ENCODE data around the gene RNF220. TPM values are rescaled to one million over a fixed set of nuclear protein-coding genes. Genes with fewer than 3 reads are reported as not detected.

RNF220 gene
- total and polyA plus RNA-seq, 2 of the 4 experiments (the other 2 are of a cell fraction) = 71.8 to 77.1 TPM

GRCh38 chr1:44519035-44519676 is 114.1 kb downstream of the RNF220 start:
- no peak overlapping the region for H4K8ac ChIP-seq (ENCODE audit: low read depth in 2 of 2, low read length in 2 of 2)
- no peak overlapping the region for H2BK15ac ChIP-seq (ENCODE audit: low read depth, low read length)
- no peaks in the 10 kb centered on the region for H3K9me1 ChIP-seq (ENCODE audit: insufficient read depth, low read length)
- H4K20me1 ChIP-seq (ENCODE audit: insufficient read depth, low read length) = no peaks in the 10 kb centered on the region
- H3K4me1 ChIP-seq (ENCODE audit: control insufficient read depth, insufficient read depth, low read length) = no peaks in the 10 kb centered on the region
- no peak overlapping the region for H3K23ac ChIP-seq (ENCODE audit: low read depth, low read length)
- no peak overlapping the region for H3K9ac ChIP-seq (ENCODE audit: low read depth, low read length)
- no peak overlapping the region for H3K14ac ChIP-seq (replicated peaks; ENCODE audit: low read depth, low read length)
- H2AK5ac ChIP-seq (ENCODE audit: low read depth, low read length) = no peak overlapping the region
- intact Hi-C loops (cut with micrococcal nuclease) = no loop called here
- H3K4ac ChIP-seq (ENCODE audit: low read depth, low read length) = no peak overlapping the region
- 50% methylated on average over 1 of the region's 7 CpGs; no CpG with 5 or more reads in 1 of the 2 experiments for WGBS, 2 experiments (ENCODE audit: extremely low coverage in 2 of 2, insufficient read length in 1 of 2)
- H2BK120ac ChIP-seq (ENCODE audit: low read depth, low read length) = no peak overlapping the region
- DNase-seq = no peak
- TF ChIP-seq RAD21 (IDR thresholded peaks at IDR 0.05; ENCODE audit: low read length) (no peak), MAZ (IDR thresholded peaks at IDR 0.05; ENCODE audit: borderline replicate concordance, low read depth, low read length) (no peak), POLR2A (IDR thresholded peaks at IDR 0.05; ENCODE audit: low read depth, low read length) (no peak), CEBPB (IDR thresholded peaks at IDR 0.05; ENCODE audit: low read depth, low read length) (no peak), USF2 (IDR thresholded peaks at IDR 0.05; ENCODE audit: low read depth, low read length) (no peak), RFX5 (IDR thresholded peaks at IDR 0.05; ENCODE audit: low read depth, low read length) (no peak), NFE2L2 (IDR thresholded peaks at IDR 0.05; ENCODE audit: low read depth, low read length) (no peak), CHD1 (IDR thresholded peaks at IDR 0.05; ENCODE audit: low read depth, low read length) (no peak), BHLHE40 (IDR thresholded peaks at IDR 0.05; ENCODE audit: low read depth, low read length) (no peak), RCOR1 (IDR thresholded peaks at IDR 0.05; ENCODE audit: insufficient replicate concordance, low read length) (no peak)
- H4K5ac ChIP-seq (ENCODE audit: low read depth, low read length) = no peak overlapping the region
- no peaks in the 10 kb centered on the region for H3K36me3 ChIP-seq (ENCODE audit: control insufficient read depth, insufficient read depth, low read length)
- no peak overlapping the region for H3K27ac ChIP-seq (ENCODE audit: insufficient read depth, low read length)
- in situ Hi-C loops (cut with MboI; ENCODE audit: low sequenced_read_pairs) = no loop called here
- no peak overlapping the region for H4K91ac ChIP-seq (ENCODE audit: insufficient read depth, low read depth, low read length)
- no peak overlapping the region for H2AK9ac ChIP-seq (replicated peaks; ENCODE audit: low read depth, low read length, poor library complexity)
- no peak overlapping the region for H3K4me2 ChIP-seq (ENCODE audit: low read depth, low read length)
- H3K27me3 ChIP-seq (ENCODE audit: control insufficient read depth, insufficient read depth, low read length) = peaks cover 33% of the 10 kb centered on the region
- H2AFZ ChIP-seq (replicated peaks; ENCODE audit: low read length, poor library complexity) = no peak overlapping the region
- no peak overlapping the region for H3K18ac ChIP-seq (ENCODE audit: low read depth, low read length)
- CTCF ChIA-PET = no interaction called here
- no peaks in the 10 kb centered on the region for H3K79me1 ChIP-seq (ENCODE audit: low read depth in 1 of 2, low read length in 2 of 2)
- no TSS peak for BruUV-seq (replicated peaks)
- H2BK20ac ChIP-seq (ENCODE audit: low read depth, low read length) = no peak overlapping the region
- dilution Hi-C loops (cut with HindIII; ENCODE audit: low sequenced_read_pairs, unreplicated experiment) = no loop called here
- POLR2A ChIA-PET (ENCODE audit: unreplicated experiment) = no interaction called here
- H3K56ac ChIP-seq (ENCODE audit: extremely low read depth, insufficient read depth, low read length) = no peak overlapping the region
- no peak overlapping the region for H3K4me3 ChIP-seq (ENCODE audit: insufficient read depth, low read depth, low read length)
- no peak overlapping the region for H2BK5ac ChIP-seq (ENCODE audit: low read depth, low read length, poor library complexity, severe bottlenecking)
- no peaks in the 10 kb centered on the region for H3K9me3 ChIP-seq (ENCODE audit: control insufficient read depth, insufficient read depth, low read length)
- ATAC-seq (ENCODE audit: low read depth) = no peak
